SK-N-SH (cell line): Measurements from ENCODE around the gene UTS2. TPM values are rescaled to one million over a fixed set of nuclear protein-coding genes. Genes with fewer than 3 reads are reported as not detected.

Experiments
- CTCF ChIA-PET: fragments of 300-600, 350-600 bp; formaldehyde crosslinking; extraction: SDS; loops from one replicate; lab custom pipeline; 2021; lab: Yijun Ruan, JAX
- POLR2A ChIA-PET: fragments of 350-600 bp; sonication (Branson Sonifier 250); formaldehyde crosslinking; extraction: SDS; loops from one replicate; lab custom pipeline; 2020; ENCODE audit warnings: antibody characterized with exemption, inconsistent platforms; lab: Yijun Ruan, JAX
- DNase-seq: peaks from one replicate; pipeline ENCODE4 v3.0.0; 2012
- H2AFZ ChIP-seq: fragments of 200-600 bp; sonication (generic); 2 replicates; pipeline ENCODE4 v1.8.1; 2016; ENCODE audit warnings: antibody characterized with exemption, mild to moderate bottlenecking, low read depth
- H3F3A ChIP-seq: fragments of 200-600 bp; sonication (generic); replicated peaks from 2 replicates; pipeline ENCODE3; 2016; ENCODE audit warnings: antibody characterized with exemption, mild to moderate bottlenecking; ENCODE audit not compliant: insufficient read depth
- H3K27ac ChIP-seq, 2 experiments: fragments of 200-500 bp in 1 of 2; fragments of 200-600 bp in 1 of 2; sonication (Bioruptor generic) in 1 of 2; sonication (generic), shearing (Covaris generic) in 1 of 2; 2 replicates each; pipeline versions ENCODE4 v1.5.1 to v1.6.1; 2014 to 2016; ENCODE audit warnings: low read depth in 2 of 2, inconsistent platforms in 1 of 2, low read length in 1 of 2, mild to moderate bottlenecking in 1 of 2, mixed read lengths in 1 of 2
- H3K27me3 ChIP-seq: fragments of 200-600 bp; sonication (generic), shearing (Covaris generic); 2 replicates; pipeline ENCODE4 v1.6.1; 2016; ENCODE audit warnings: mixed run types; ENCODE audit not compliant: insufficient read depth
- H3K36me3 ChIP-seq, 2 experiments: fragments of 200-500 bp in 1 of 2; fragments of 200-600 bp in 1 of 2; sonication (Bioruptor generic) in 1 of 2; sonication (generic) in 1 of 2; replicated peaks in 1 of 2; 2 replicates each; pipeline versions ENCODE3 to v1.5.1; 2014 to 2016; ENCODE audit warnings: low read length in 1 of 2, mild to moderate bottlenecking in 1 of 2; ENCODE audit not compliant: insufficient read depth in 2 of 2, control insufficient read depth in 1 of 2
- H3K4me1 ChIP-seq, 2 experiments: fragments of 200-500 bp in 1 of 2; fragments of 200-600 bp in 1 of 2; sonication (Bioruptor generic) in 1 of 2; sonication (generic), shearing (Covaris generic) in 1 of 2; 2 replicates each; pipeline versions ENCODE4 v1.5.1 to v1.6.1; 2014 to 2016; ENCODE audit warnings: low read depth in 1 of 2, low read length in 1 of 2, mixed run types in 1 of 2; ENCODE audit not compliant: insufficient read depth in 2 of 2, control insufficient read depth in 1 of 2
- H3K4me2 ChIP-seq: fragments of 200-600 bp; sonication (generic), shearing (Covaris generic); 2 replicates; pipeline ENCODE4 v1.6.1; 2017; ENCODE audit warnings: mixed run types
- H3K4me3 ChIP-seq, 2 experiments: fragments of 200-500 bp in 1 of 2; fragments of 200-600 bp in 1 of 2; sonication (Bioruptor generic) in 1 of 2; sonication (generic), shearing (Covaris generic) in 1 of 2; 2 replicates each; pipeline versions ENCODE4 v1.5.1 to v1.8.1; 2014 to 2016; ENCODE audit warnings: low read depth in 2 of 2, inconsistent platforms in 1 of 2, low read length in 1 of 2, mild to moderate bottlenecking in 1 of 2, mixed read lengths in 1 of 2, moderate library complexity in 1 of 2
- H3K79me2 ChIP-seq: fragments of 200-600 bp; sonication (generic); 2 replicates; pipeline ENCODE4 v1.8.1; 2017; ENCODE audit warnings: mild to moderate bottlenecking; ENCODE audit not compliant: insufficient read depth
- H3K9ac ChIP-seq: fragments of 200-600 bp; sonication (generic); 2 replicates; pipeline ENCODE4 v1.6.1; 2017; ENCODE audit warnings: mixed run types
- H3K9me2 ChIP-seq: fragments of 200-600 bp; sonication (generic); 2 replicates; pipeline ENCODE4 v1.6.1; 2017; ENCODE audit warnings: mixed run types
- H3K9me3 ChIP-seq: fragments of 200-600 bp; sonication (generic); 2 replicates; pipeline ENCODE4 v1.6.1; 2017; ENCODE audit warnings: mixed run types, mild to moderate bottlenecking, moderate library complexity
- H4K20me1 ChIP-seq: fragments of 200-600 bp; sonication (generic); 2 replicates; pipeline ENCODE4 v1.6.1; 2017; ENCODE audit warnings: mild to moderate bottlenecking, mixed run types; ENCODE audit not compliant: insufficient read depth
- CHD2 ChIP-seq: fragments of 150-350 bp; IDR thresholded peaks from 2 replicates; pipeline ENCODE4 v1.6.1; 2018; ENCODE audit warnings: low read length; ENCODE audit not compliant: partially characterized antibody
- FOSL2 ChIP-seq: IDR thresholded peaks from 2 replicates; pipeline ENCODE4 v1.4.0; 2012; ENCODE audit warnings: low read depth, mild to moderate bottlenecking, moderate library complexity, borderline replicate concordance
- FOXM1 ChIP-seq: IDR thresholded peaks from 2 replicates; pipeline ENCODE4 v1.4.0; 2012; ENCODE audit warnings: low read depth, mild to moderate bottlenecking
- GABPA ChIP-seq: IDR thresholded peaks from 2 replicates; pipeline ENCODE4 v1.4.0; 2012; ENCODE audit warnings: low read depth, mild to moderate bottlenecking
- POLR2AphosphoS5 ChIP-seq: IDR thresholded peaks from 2 replicates; pipeline ENCODE4 v1.6.1; 2012; ENCODE audit warnings: low read depth, low read length
- RFX5 ChIP-seq: IDR thresholded peaks from 2 replicates; pipeline ENCODE4 v1.6.1; 2012; ENCODE audit warnings: mild to moderate bottlenecking, improper control_type of control experiment, low read length
- TAF1 ChIP-seq: IDR thresholded peaks from 2 replicates; pipeline ENCODE4 v1.6.1; 2012; ENCODE audit warnings: low read depth, mild to moderate bottlenecking, low read length, moderate library complexity, borderline replicate concordance
- TEAD4 ChIP-seq: IDR thresholded peaks from 2 replicates; pipeline ENCODE4 v1.4.0; 2012; ENCODE audit warnings: mild to moderate bottlenecking, borderline replicate concordance; ENCODE audit not compliant: insufficient read depth
- YY1 ChIP-seq: IDR thresholded peaks from 2 replicates; pipeline ENCODE4 v1.4.0; 2012; ENCODE audit warnings: low read depth, mild to moderate bottlenecking
- WGBS: methylation state at CpG from one replicate; pipeline ENCODE4 v1.1.6; 2017; ENCODE audit warnings: low lambda C conversion rate; 5-methylcytosine and 5-hydroxymethylcytosine counted together
- polyA plus RNA-seq, 3 experiments: library from polyadenylated mRNA; depleted of rRNA; stranded (reverse); fragments of >200 nt; gene quantifications; 2 replicates each; pipeline ENCODE4 v1.2.3, GENCODE V29; 2012
- TF ChIP-seq, protein P1 (sequence below): IDR thresholded peaks from 2 replicates; pipeline ENCODE4 v1.6.1; 2012; ENCODE audit warnings: mild to moderate bottlenecking, low read depth, low read length, moderate library complexity
- TF ChIP-seq, protein P2 (sequence below): fragments of 150-350 bp; IDR thresholded peaks from 2 replicates; pipeline ENCODE4 v1.6.1; 2016; ENCODE audit warnings: mild to moderate bottlenecking, low read depth, low read length
- TF ChIP-seq, protein P3 (sequence below): IDR thresholded peaks from 2 replicates; pipeline ENCODE4 v1.4.0; 2012; ENCODE audit warnings: low read depth, borderline replicate concordance
- TF ChIP-seq, protein P4 (sequence below): IDR thresholded peaks from 2 replicates; pipeline ENCODE4; 2012

Gene UTS2
- polyA plus RNA-seq, 1 of the 3 experiments (the other 2 are of a cell fraction), result 0.13 TPM

DNA sequence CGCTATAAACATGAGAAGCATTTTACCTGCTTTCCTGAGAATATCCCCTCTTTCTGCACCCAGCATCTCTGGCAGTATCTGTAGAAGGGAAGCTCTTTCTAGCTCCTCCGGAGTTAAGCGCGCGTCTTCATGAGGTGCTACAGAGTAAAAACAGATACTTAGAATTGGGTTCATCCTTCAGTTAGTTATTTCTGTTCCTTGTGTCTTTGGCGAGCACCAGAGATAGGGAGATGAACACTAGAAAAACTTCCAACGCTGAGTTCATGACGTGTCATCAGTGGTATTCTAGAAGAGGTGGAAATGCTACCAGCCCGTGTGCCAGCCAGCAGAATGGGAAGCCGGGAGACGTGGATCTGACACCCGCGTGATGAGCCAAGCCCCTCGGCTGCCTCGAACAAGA is 2.1 kb downstream of the UTS2 start:
- TF ChIP-seq FOXM1 (no peak), TEAD4 (no peak), TAF1 (no peak), GABPA (no peak), FOSL2 (no peak), YY1 (no peak), POLR2AphosphoS5 (no peak), CHD2 (no peak), RFX5 (no peak)
- TF ChIP-seq, protein P1, sequence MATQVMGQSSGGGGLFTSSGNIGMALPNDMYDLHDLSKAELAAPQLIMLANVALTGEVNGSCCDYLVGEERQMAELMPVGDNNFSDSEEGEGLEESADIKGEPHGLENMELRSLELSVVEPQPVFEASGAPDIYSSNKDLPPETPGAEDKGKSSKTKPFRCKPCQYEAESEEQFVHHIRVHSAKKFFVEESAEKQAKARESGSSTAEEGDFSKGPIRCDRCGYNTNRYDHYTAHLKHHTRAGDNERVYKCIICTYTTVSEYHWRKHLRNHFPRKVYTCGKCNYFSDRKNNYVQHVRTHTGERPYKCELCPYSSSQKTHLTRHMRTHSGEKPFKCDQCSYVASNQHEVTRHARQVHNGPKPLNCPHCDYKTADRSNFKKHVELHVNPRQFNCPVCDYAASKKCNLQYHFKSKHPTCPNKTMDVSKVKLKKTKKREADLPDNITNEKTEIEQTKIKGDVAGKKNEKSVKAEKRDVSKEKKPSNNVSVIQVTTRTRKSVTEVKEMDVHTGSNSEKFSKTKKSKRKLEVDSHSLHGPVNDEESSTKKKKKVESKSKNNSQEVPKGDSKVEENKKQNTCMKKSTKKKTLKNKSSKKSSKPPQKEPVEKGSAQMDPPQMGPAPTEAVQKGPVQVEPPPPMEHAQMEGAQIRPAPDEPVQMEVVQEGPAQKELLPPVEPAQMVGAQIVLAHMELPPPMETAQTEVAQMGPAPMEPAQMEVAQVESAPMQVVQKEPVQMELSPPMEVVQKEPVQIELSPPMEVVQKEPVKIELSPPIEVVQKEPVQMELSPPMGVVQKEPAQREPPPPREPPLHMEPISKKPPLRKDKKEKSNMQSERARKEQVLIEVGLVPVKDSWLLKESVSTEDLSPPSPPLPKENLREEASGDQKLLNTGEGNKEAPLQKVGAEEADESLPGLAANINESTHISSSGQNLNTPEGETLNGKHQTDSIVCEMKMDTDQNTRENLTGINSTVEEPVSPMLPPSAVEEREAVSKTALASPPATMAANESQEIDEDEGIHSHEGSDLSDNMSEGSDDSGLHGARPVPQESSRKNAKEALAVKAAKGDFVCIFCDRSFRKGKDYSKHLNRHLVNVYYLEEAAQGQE, result no peak
- TF ChIP-seq, protein P2, sequence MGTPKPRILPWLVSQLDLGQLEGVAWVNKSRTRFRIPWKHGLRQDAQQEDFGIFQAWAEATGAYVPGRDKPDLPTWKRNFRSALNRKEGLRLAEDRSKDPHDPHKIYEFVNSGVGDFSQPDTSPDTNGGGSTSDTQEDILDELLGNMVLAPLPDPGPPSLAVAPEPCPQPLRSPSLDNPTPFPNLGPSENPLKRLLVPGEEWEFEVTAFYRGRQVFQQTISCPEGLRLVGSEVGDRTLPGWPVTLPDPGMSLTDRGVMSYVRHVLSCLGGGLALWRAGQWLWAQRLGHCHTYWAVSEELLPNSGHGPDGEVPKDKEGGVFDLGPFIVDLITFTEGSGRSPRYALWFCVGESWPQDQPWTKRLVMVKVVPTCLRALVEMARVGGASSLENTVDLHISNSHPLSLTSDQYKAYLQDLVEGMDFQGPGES, result no peak
- TF ChIP-seq, protein P3, sequence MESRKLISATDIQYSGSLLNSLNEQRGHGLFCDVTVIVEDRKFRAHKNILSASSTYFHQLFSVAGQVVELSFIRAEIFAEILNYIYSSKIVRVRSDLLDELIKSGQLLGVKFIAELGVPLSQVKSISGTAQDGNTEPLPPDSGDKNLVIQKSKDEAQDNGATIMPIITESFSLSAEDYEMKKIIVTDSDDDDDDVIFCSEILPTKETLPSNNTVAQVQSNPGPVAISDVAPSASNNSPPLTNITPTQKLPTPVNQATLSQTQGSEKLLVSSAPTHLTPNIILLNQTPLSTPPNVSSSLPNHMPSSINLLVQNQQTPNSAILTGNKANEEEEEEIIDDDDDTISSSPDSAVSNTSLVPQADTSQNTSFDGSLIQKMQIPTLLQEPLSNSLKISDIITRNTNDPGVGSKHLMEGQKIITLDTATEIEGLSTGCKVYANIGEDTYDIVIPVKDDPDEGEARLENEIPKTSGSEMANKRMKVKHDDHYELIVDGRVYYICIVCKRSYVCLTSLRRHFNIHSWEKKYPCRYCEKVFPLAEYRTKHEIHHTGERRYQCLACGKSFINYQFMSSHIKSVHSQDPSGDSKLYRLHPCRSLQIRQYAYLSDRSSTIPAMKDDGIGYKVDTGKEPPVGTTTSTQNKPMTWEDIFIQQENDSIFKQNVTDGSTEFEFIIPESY, result no peak
- TF ChIP-seq, protein P4, sequence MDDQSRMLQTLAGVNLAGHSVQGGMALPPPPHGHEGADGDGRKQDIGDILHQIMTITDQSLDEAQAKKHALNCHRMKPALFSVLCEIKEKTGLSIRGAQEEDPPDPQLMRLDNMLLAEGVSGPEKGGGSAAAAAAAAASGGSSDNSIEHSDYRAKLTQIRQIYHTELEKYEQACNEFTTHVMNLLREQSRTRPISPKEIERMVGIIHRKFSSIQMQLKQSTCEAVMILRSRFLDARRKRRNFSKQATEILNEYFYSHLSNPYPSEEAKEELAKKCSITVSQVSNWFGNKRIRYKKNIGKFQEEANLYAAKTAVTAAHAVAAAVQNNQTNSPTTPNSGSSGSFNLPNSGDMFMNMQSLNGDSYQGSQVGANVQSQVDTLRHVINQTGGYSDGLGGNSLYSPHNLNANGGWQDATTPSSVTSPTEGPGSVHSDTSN, result no peak
- Histone ChIP-seq H3K4me3 (no peak overlapping the region), H4K20me1 (no peaks in the 10 kb centered on the region), H3K9me2 (no peaks in the 10 kb centered on the region), H3K27ac (no peak overlapping the region), H3K4me2 (no peak overlapping the region), H3K9ac (no peak overlapping the region), H3K4me1 (no peaks in the 10 kb centered on the region; a peak in 1 of 4 replicates), H3K36me3 (no peaks in the 10 kb centered on the region), H3K79me2 (no peaks in the 10 kb centered on the region), H2AFZ (no peak overlapping the region), H3K27me3 (no peaks in the 10 kb centered on the region), H3K9me3 (no peaks in the 10 kb centered on the region), H3F3A (no peaks in the 10 kb centered on the region)
- ChIA-PET CTCF (interaction anchor here (0.9 kb wide), 1 partner anchor 55 kb away, joined by 3 read pairs; no protein-coding TSS in a partner anchor), POLR2A (no interaction called here)
- DNase-seq, result no peak
- WGBS, result 85% methylated on average over 15 of the region's 15 CpGs
